GM18526 (cell line): ENCODE data around the gene CCDC85B.

Experiments used
- POLR2A ChIP-seq: IDR thresholded peaks from 3 replicates; pipeline ENCODE4 v1.6.1; 2011; ENCODE audit not compliant: insufficient read length; ENCODE audit errors: extremely low read depth

Gene CCDC85B

GRCh38 chr11:65872586-65873317 is 17.7 kb upstream of the CCDC85B start, which contains the start of gene EFEMP2:
Gene EFEMP2, minus strand, starts transcription at chr11:65872800. Its CDS starts 446 bp downstream, at chr11:65872354.
- no peak for TF ChIP-seq POLR2A

GRCh38 chr11:65873318-65874156 is 16.9 kb upstream of the CCDC85B start:
- TF ChIP-seq POLR2A = peak; percentile 84

DNA sequence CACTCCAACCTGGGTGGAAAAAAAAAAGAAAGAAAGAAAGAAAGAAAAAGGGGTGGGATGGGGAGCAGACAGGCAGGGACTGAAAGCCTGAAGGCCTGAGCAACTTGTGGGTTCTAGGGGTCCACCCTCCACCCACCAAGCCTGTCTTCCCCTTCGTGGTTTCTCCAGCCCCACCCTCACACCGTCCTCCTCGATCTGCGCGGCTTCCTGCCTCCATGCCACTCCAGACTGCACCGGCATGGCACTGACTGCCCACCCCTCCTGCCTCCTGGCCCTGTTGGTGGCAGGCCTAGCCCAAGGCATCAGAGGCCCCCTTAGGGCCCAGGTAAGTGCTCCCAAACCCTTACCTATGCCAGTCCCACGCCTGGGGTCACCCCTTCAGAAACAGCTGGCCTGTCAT is 10.9 kb upstream of the CCDC85B start, which contains the start of gene CTSW:
TSS of gene CTSW (plus strand) at position 221 of the 400 bp plus-strand sequence. CDS start at position 239, 18 bp downstream.
- TF ChIP-seq POLR2A = no peak

DNA sequence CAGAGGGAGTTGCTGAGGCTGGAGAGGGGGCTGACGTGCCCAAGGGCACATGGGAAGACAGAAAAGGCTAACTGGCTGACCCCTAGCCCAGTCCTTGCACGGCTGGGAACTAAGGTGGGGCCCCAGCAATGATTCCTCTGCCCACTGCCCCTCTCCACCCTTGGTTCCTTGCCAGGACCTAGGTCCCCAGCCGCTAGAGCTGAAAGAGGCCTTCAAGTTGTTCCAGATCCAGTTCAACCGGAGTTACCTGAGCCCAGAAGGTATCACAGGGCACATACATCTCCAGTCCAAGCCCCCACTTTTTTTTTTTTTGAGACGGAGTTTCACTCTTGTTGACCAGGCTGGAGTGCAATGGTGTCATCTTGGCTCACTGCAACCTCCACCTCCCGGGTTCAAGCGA is 10.4 kb upstream of the CCDC85B start:
- no peak for TF ChIP-seq POLR2A

GRCh38 chr11:65880844-65881421 is 9.5 kb upstream of the CCDC85B start:
- no peak for TF ChIP-seq POLR2A

- TF ChIP-seq POLR2A = no peak
Observed at GRCh38 chr11:65882120-65883057, 8.1 kb upstream of the CCDC85B start.

- TF ChIP-seq POLR2A = no peak
Observed at GRCh38 chr11:65883058-65883761, 7.3 kb upstream of the CCDC85B start.

DNA sequence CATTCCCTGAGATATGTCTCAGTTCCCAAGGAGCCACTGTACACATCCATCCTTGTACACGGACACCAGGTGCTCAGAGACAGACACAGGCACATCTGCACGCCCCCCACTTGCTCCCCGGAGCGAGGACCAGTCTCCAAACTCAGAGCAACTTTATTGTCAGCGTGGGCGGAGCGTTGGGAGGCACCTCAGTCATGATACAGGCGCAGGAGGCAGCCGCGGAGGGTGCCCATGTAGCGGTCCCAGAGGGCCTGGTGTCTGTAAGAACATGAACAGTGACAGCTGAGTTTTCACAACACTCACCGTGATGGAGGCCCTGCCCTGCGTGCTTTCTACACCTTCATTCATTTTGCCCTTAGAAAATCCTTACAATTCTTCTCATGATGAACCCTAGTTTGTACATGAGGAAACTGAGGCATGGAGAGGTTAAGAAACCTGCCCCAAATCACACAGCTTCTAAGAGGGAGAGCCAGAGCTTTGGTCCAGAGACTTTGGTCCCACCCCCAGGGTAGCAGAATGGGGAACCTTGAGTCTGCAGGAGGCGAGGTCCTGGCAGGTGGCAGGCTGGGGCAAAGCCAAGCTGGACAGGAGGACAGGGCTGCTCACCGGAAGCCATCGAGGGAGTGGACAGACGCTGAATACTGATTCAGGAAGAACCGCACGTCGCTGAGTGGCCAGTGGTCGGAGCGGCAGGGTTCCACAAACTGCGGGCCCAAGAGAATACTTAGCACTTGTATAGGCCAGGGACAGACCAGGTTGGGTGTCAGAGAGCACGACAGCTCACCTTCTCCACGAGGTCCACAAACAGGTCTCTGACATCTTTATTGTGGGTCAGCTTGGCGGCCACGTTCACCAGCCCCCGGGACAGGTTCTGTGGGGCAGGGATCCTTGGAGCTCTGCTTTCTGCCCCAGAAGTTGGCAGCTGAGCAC is 6.4 kb upstream of the CCDC85B start:
- TF ChIP-seq POLR2A = no peak

- no peak for TF ChIP-seq POLR2A
Observed at GRCh38 chr11:65884716-65885092, 5.8 kb upstream of the CCDC85B start.

DNA sequence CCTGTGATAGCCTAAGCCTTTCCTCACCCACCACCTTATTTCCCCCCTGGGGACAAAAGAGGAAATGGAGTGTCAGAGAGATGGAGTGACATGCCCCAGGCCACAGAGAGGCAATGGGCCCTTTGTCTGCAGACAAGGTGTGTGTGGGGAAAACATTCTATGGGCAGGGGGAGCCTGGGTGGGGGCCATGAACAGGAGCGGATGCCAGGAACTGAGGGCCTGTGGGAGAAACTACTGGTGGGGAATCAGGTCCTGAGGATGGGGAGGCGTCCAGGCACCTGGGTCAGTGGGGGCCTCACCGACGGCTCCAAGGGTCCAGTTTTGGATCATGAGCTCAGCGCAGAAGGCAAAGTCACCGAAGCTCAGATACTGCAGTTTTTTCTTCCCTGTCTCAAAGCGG is 5.2 kb upstream of the CCDC85B start:
- TF ChIP-seq POLR2A = no peak

GRCh38 chr11:65885808-65886536 is 4.5 kb upstream of the CCDC85B start:
- TF ChIP-seq POLR2A = no peak
